ENCODE results near the gene TBC1D4. TPM values are rescaled to one million over a fixed set of nuclear protein-coding genes. Genes with fewer than 3 reads are reported as not detected.

Gene TBC1D4
- total RNA-seq, 1 experiment from 2014 or later: 5.5 TPM

DNA sequence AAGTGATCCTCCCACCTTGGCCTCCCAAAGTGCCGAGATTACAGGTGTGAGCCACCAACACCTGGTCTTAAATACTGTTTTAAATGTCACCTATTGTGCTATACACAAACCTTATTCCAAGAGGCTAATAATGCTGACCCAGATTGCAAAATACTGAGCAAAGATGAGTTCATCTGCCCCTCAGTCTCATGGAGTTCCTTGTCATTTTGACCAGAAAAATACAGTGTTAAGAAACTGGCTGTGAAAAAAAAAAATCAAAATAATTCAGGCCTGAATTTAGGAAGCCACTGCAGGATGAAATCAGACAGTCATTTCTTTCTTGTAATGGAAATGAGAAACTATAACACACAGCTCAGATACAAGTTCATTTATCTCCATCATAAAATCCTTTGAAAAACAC is 59.9 kb downstream of the TBC1D4 start:
- no peaks in the 10 kb centered on the region for H3K36me3 ChIP-seq (ENCODE audit: control insufficient read depth, insufficient read depth, low read length)
- no TSS peak for BruUV-seq (replicated peaks)
- H3K4me3 ChIP-seq (ENCODE audit: low read depth in 2 of 2, low read length in 2 of 2): no peak overlapping the region
- TF ChIP-seq TCF7L2 (IDR thresholded peaks at IDR 0.05; ENCODE audit: low read depth, low read length) (no peak), POLR2AphosphoS5 (IDR thresholded peaks at IDR 0.05; ENCODE audit: low read depth, low read length) (no peak), SIN3A (IDR thresholded peaks at IDR 0.05; ENCODE audit: borderline replicate concordance, insufficient read depth, low read depth, low read length) (no peak)
- TF ChIP-seq, protein P1, sequence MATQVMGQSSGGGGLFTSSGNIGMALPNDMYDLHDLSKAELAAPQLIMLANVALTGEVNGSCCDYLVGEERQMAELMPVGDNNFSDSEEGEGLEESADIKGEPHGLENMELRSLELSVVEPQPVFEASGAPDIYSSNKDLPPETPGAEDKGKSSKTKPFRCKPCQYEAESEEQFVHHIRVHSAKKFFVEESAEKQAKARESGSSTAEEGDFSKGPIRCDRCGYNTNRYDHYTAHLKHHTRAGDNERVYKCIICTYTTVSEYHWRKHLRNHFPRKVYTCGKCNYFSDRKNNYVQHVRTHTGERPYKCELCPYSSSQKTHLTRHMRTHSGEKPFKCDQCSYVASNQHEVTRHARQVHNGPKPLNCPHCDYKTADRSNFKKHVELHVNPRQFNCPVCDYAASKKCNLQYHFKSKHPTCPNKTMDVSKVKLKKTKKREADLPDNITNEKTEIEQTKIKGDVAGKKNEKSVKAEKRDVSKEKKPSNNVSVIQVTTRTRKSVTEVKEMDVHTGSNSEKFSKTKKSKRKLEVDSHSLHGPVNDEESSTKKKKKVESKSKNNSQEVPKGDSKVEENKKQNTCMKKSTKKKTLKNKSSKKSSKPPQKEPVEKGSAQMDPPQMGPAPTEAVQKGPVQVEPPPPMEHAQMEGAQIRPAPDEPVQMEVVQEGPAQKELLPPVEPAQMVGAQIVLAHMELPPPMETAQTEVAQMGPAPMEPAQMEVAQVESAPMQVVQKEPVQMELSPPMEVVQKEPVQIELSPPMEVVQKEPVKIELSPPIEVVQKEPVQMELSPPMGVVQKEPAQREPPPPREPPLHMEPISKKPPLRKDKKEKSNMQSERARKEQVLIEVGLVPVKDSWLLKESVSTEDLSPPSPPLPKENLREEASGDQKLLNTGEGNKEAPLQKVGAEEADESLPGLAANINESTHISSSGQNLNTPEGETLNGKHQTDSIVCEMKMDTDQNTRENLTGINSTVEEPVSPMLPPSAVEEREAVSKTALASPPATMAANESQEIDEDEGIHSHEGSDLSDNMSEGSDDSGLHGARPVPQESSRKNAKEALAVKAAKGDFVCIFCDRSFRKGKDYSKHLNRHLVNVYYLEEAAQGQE (IDR thresholded peaks at IDR 0.05; ENCODE audit: insufficient read depth in 1 of 2, low read depth in 2 of 2, low read length in 1 of 2): no peak
- TF ChIP-seq, protein P2, sequence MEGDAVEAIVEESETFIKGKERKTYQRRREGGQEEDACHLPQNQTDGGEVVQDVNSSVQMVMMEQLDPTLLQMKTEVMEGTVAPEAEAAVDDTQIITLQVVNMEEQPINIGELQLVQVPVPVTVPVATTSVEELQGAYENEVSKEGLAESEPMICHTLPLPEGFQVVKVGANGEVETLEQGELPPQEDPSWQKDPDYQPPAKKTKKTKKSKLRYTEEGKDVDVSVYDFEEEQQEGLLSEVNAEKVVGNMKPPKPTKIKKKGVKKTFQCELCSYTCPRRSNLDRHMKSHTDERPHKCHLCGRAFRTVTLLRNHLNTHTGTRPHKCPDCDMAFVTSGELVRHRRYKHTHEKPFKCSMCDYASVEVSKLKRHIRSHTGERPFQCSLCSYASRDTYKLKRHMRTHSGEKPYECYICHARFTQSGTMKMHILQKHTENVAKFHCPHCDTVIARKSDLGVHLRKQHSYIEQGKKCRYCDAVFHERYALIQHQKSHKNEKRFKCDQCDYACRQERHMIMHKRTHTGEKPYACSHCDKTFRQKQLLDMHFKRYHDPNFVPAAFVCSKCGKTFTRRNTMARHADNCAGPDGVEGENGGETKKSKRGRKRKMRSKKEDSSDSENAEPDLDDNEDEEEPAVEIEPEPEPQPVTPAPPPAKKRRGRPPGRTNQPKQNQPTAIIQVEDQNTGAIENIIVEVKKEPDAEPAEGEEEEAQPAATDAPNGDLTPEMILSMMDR (IDR thresholded peaks at IDR 0.05): no peak
- peaks cover 3% of the 10 kb centered on the region; the same call in 1 of the 2 replicates for H3K4me1 ChIP-seq (ENCODE audit: control insufficient read depth, insufficient read depth, low read length)
- in situ Hi-C loops (cut with HindIII; ENCODE audit: low pct_unique_long_range_greater_than_20kb, low sequenced_read_pairs) (no loop called here), intact Hi-C loops (cut with micrococcal nuclease; ENCODE audit: unreplicated experiment) (no loop called here)
- ChIA-PET POLR2A (no interaction called here), CTCF (no interaction called here)
- ATAC-seq (no peak), DNase-seq (ENCODE audit: low read depth, low spot score) (no peak)
- H3K27ac ChIP-seq (ENCODE audit: low read length): no peak overlapping the region
- no peaks in the 10 kb centered on the region for H3K9me3 ChIP-seq (ENCODE audit: control insufficient read depth, insufficient read depth, low read depth, low read length)
- H3K27me3 ChIP-seq (ENCODE audit: control insufficient read depth, insufficient read depth, low read length): no peaks in the 10 kb centered on the region

DNA sequence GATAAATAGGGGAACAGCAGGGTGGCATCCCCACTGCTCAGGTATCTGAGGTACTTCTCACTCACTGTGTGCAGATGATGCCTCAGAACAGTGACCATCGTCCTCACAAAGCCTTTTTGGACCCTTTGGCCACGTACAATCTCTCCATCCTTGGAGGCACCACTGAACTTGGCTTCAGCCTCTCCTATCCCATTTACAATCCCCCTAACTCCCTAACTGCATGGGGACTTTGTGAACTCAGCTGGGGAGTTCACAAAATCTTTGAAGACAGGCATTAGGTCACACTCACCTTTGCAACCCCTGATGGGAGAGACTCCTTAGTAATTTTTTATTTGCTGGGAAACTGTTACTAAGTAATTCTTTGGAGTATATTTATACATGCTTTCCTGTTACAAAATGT is 60.8 kb downstream of the TBC1D4 start:
- H3K4me3 ChIP-seq (ENCODE audit: low read depth in 2 of 2, low read length in 2 of 2): no peak overlapping the region
- H3K36me3 ChIP-seq (ENCODE audit: control insufficient read depth, insufficient read depth, low read length): no peaks in the 10 kb centered on the region
- H3K27me3 ChIP-seq (ENCODE audit: control insufficient read depth, insufficient read depth, low read length): no peaks in the 10 kb centered on the region
- no TSS peak for BruUV-seq (replicated peaks)
- TF ChIP-seq POLR2AphosphoS5 (IDR thresholded peaks at IDR 0.05; ENCODE audit: low read depth, low read length): no peak
- no peak for TF ChIP-seq SIN3A (IDR thresholded peaks at IDR 0.05; ENCODE audit: borderline replicate concordance, insufficient read depth, low read depth, low read length)
- TF ChIP-seq, protein P2 (IDR thresholded peaks at IDR 0.05): no peak
- TF ChIP-seq, protein P1 (IDR thresholded peaks at IDR 0.05; ENCODE audit: insufficient read depth in 1 of 2, low read depth in 2 of 2, low read length in 1 of 2): no peak
- TF ChIP-seq TCF7L2 (IDR thresholded peaks at IDR 0.05; ENCODE audit: low read depth, low read length): no peak
- ChIA-PET CTCF (no interaction called here), POLR2A (no interaction called here)
- no peaks in the 10 kb centered on the region for H3K9me3 ChIP-seq (ENCODE audit: control insufficient read depth, insufficient read depth, low read depth, low read length)
- ATAC-seq (no peak), DNase-seq (ENCODE audit: low read depth, low spot score) (no peak)
- H3K27ac ChIP-seq (ENCODE audit: low read length): no peak overlapping the region
- in situ Hi-C loops (cut with HindIII; ENCODE audit: low pct_unique_long_range_greater_than_20kb, low sequenced_read_pairs): no loop called here
- intact Hi-C loops (cut with micrococcal nuclease; ENCODE audit: unreplicated experiment): no loop called here
- peaks cover 3% of the 10 kb centered on the region; the same call in 1 of the 2 replicates for H3K4me1 ChIP-seq (ENCODE audit: control insufficient read depth, insufficient read depth, low read length)

All from Panc1 (cell line).